Activated naive CD4-positive, alpha-beta T cell (primary cell): ENCODE results near the gene ALK.

Experiments used
- DNase-seq, 4 experiments: peaks; one replicate each; lab custom pipeline; 2025; lab: John Stamatoyannopoulos, UW

ALK gene

GRCh38 chr2:29196792-29197788, 724.3 kb downstream of the ALK start:
- DNase-seq: peak; percentile 16 to 66 (median 50)

GRCh38 chr2:29195796-29196195, 725.6 kb downstream of the ALK start:
- no peak for DNase-seq

DNA sequence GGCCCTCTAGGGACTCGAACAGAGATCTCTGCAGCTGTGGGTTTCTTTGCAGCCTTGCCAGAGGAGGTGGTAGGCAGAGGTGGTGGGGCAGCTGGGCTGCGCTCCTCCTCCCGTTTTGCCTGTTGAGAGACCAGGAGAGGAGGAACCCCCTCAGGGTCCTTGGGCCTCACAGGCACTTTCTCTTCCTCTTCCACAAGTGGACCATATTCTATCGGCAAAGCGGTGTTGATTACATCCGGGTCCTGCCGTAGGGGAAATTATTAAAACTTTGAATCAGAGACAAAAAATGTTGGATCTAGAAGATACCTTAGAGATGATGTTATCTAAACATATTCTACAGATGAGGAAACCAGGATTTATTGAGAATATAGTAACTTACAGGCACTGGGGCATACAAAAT, 727.7 kb downstream of the ALK start:
- no peak for DNase-seq

GRCh38 chr2:29193111-29193510, 728.3 kb downstream of the ALK start:
- DNase-seq: no peak

GRCh38 chr2:29192526-29192925, 728.9 kb downstream of the ALK start:
- DNase-seq: no peak

DNA sequence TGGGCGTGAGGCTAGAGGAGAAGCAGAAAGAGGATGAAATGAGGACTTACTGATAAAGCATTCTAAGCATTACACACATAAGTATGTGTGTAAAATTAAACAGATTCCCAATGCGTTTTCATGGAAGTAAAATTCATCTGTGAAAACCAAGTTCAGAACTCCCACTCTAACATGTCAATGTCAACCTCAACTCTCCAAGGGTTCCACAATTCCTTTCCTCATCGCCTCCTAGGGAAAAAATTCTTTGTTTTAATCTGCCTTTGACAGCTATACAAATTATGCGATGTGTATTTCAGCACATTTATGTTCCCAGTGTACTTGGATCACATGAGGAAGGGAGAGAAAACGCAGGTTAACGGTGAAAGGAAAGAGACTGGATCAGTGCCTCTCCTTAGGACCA, 729.6 kb downstream of the ALK start:
- DNase-seq: no peak

GRCh38 chr2:29189052-29189451, 732.3 kb downstream of the ALK start:
- DNase-seq: no peak

DNA sequence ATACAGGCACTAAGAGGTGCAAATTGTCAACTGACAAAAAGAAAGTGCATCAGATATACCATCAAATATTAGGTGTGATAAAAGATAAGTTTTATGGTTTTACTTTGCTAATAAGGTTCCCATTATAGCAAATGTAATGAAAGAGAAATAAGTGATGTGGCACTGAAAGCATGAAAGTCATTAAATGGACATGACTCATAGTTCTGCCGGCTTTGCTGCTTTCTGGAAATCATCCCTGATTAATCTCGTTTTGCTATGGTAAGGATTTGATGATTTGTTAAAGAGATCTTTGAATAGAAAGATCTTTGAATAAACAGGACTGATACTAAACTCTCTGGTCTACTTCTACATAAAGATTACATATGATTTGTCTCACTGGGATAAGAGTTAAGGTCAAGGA, 733.5 kb downstream of the ALK start:
- no peak for DNase-seq

GRCh38 chr2:29186817-29187216, 734.6 kb downstream of the ALK start:
- DNase-seq: no peak

- no peak for DNase-seq
Observed at GRCh38 chr2:29184531-29184930, 736.9 kb downstream of the ALK start.

GRCh38 chr2:29182920-29183319, 738.5 kb downstream of the ALK start:
- no peak for DNase-seq

GRCh38 chr2:29182334-29182733, 739.1 kb downstream of the ALK start:
- DNase-seq: no peak

GRCh38 chr2:29175338-29175737, 746.0 kb downstream of the ALK start:
- DNase-seq: no peak

DNA sequence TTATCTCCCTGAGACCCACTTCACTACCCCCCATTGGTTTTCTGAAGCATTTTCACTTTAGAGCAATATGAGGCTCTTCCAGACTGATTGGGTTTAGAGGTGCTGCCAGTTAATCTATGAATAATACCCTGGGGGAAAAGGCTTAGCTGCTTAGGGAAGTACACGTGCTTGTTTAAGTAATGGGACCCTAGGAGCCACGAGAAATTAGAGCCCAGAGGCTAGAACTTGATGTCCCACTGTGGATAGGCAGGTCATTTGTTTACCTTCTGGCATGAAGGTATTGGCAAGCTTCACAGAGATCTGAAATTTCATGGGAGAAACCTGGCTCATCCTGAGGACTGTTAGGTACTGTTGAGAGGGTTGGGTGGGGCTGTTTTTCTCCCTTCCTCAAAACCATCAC, 746.4 kb downstream of the ALK start:
- DNase-seq: no peak

DNA sequence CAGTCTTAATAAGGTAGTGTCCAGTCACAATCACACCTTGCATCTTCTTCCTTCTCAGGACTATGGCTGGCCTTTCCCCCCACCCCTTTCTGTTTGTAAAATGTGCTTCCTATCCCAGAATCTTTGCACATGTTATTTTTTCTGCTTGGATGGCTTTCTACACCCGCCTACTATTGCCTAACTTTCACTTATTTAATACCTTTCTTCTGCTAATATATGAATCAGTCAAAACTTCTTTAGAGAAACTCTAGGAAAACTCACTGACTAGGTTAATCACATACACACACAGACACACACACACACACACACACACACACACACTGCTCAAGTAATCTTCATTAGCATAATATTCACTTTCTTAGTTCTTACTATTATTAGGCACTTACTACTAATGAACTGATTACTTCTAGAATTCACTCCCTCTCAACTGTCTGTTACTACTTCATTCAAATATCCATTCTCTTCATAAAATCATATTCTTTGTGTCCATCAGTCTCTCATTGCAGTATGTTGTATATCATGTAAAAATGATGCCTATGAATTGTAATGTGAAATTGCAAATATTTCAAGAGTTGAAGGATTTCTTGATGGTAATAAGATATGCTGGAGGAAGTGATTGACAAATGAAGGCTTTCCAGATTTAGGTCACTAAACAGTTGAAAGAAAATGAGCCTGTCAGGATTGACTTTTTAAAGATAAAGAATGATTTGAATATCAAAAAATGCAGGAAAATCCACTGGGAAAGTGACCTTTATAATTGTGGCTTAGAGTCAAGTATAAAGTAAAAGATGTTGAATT, 754.9 kb downstream of the ALK start:
- DNase-seq: no peak

DNA sequence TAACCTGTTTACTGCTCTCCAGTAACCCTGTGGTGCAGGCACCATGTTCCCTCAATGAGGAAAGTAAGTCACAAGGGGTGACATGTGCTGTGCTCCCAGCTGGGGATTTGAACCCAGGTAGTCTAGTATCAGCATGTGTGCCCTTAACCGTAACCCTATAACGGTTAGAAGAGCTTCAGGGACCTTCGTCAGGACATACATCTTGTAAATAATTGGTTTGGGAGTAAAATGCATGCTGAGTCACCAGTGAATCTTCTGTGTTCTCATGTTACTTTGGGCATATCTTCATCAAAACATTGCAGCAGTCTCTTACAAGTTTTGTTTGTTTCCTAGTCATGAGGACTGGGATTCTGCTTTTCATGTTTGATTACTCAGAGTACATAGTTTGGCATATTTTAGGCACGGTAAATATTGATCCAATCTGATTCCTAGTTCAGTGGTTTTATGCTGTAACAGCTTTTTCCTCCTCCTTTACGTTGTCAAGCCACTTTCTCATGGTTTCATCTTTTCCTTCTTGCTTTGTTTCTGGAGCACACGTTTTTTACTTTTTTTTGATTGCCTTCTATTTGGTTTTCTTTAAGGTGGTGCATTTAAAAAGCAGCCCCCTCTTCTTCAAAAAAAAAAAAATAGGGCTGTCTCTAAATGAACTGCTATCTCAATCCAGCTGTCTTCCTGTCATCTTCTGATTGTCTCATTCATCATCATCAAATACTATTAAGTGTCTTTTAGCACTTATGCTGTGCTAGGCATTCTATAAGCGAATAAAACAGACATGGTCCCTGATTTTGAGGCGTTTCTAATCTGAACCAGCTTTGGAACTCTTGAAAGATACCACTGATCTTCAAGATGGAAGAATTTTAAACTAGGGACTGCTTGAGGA, 755.8 kb downstream of the ALK start:
- DNase-seq: no peak

GRCh38 chr2:29164091-29164846, 757.1 kb downstream of the ALK start:
- DNase-seq: no peak

GRCh38 chr2:29162204-29162928, 759.0 kb downstream of the ALK start:
- DNase-seq: no peak

DNA sequence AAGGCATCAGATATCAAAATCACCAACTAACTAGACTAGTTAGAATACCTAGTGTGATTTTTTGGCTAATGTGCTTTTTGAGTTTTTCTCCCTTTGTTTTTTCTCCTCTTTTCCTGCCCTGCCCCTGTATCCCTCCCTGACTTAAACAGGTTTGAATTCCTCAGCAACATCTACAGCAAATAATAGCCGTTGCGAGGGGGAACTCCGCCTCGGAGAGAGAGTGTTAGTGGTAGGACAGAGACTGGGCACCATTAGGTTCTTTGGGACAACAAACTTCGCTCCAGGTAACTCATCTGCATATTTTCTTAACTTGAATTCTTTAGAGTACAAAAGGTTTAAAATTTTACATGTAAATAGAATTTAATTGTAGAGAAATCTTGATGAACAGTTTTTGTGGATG, 761.2 kb downstream of the ALK start:
- DNase-seq: no peak

DNA sequence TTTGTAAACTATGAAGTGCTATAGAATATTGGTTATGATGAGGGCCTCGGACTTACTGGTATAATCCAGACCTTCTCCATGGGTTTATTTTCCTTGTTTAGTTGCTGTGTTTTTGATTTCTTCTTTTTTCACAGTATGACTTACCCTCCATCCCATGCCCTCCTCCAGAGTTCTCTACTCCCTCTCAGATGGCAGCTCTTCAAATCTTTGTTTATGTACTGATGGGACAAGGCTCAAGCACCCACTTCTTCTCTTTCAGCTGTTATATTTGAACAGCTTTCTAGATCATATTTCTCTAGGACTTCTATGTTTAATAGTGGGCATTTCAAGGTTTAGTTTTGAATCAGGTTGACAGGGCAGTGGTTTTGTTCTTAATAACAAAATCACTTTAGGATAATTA, 762.3 kb downstream of the ALK start:
- DNase-seq: no peak

- DNase-seq: no peak
Observed at GRCh38 chr2:29157131-29157530, 764.3 kb downstream of the ALK start.
